Astrocyte (in vitro differentiated cells and primary cell): ENCODE data around the gene RPL10. TPM values are rescaled to one million over a fixed set of nuclear protein-coding genes. Genes with fewer than 3 reads are reported as not detected.

Experiments
- DNase-seq: peaks from one replicate; pipeline ENCODE4 v3.0.0-alpha.2; 2010; ENCODE audit warnings: low read depth
- FAIRE-seq: peaks from 2 replicates; lab custom pipeline; 2011; peaks lifted over from hg19 to GRCh38; lab: Jason Lieb, UNC
- H2AFZ ChIP-seq: 2 replicates; pipeline ENCODE4 v1.6.0; 2012; ENCODE audit warnings: low read depth, low read length, inconsistent platforms
- H3K27ac ChIP-seq: 2 replicates; pipeline ENCODE4 v1.5.1; 2011; ENCODE audit warnings: low read depth, low read length, inconsistent platforms
- H3K27me3 ChIP-seq: 2 replicates; pipeline ENCODE4 v1.6.0; 2011; ENCODE audit warnings: low read length, inconsistent platforms; ENCODE audit not compliant: insufficient read depth
- H3K36me3 ChIP-seq: 2 replicates; pipeline ENCODE4 v1.5.1; 2011; ENCODE audit warnings: low read length, inconsistent platforms; ENCODE audit not compliant: insufficient read depth
- H3K4me1 ChIP-seq: 2 replicates; pipeline ENCODE4 v1.5.1; 2011; ENCODE audit warnings: low read length, inconsistent platforms; ENCODE audit not compliant: insufficient read depth
- H3K4me2 ChIP-seq: 2 replicates; pipeline ENCODE4 v1.6.0; 2012; ENCODE audit warnings: low read length, inconsistent platforms
- H3K4me3 ChIP-seq: 2 replicates; pipeline ENCODE4 v1.5.1; 2011; ENCODE audit warnings: low read depth, mild to moderate bottlenecking, low read length, inconsistent platforms; ENCODE audit not compliant: insufficient read depth
- H3K79me2 ChIP-seq: 2 replicates; pipeline ENCODE4 v1.6.0; 2012; ENCODE audit warnings: mild to moderate bottlenecking, low read length, inconsistent platforms; ENCODE audit not compliant: insufficient read depth
- H3K9ac ChIP-seq: 2 replicates; pipeline ENCODE4 v1.6.0; 2012; ENCODE audit warnings: mild to moderate bottlenecking, low read length, inconsistent platforms
- H3K9me3 ChIP-seq: 2 replicates; pipeline ENCODE4 v1.5.1; 2012; ENCODE audit warnings: low read depth, mild to moderate bottlenecking, low read length, inconsistent platforms; ENCODE audit not compliant: insufficient read depth
- H4K20me1 ChIP-seq: 2 replicates; pipeline ENCODE4 v1.6.0; 2012; ENCODE audit warnings: low read length, inconsistent platforms; ENCODE audit not compliant: insufficient read depth
- H3K27ac Mint-ChIP-seq: one replicate; pipeline ENCODE4 v1.8.0; 2021; ENCODE audit warnings: mild to moderate bottlenecking, mixed read lengths; ENCODE audit not compliant: unreplicated experiment
- H3K27me3 Mint-ChIP-seq: one replicate; pipeline ENCODE4 v1.8.0; 2021; ENCODE audit warnings: low read depth, mixed read lengths; ENCODE audit not compliant: unreplicated experiment
- H3K36me3 Mint-ChIP-seq: one replicate; pipeline ENCODE4 v1.8.0; 2021; ENCODE audit warnings: low read depth, mixed read lengths; ENCODE audit not compliant: unreplicated experiment
- H3K4me1 Mint-ChIP-seq: one replicate; pipeline ENCODE4 v1.8.0; 2021; ENCODE audit warnings: low read depth, mixed read lengths; ENCODE audit not compliant: unreplicated experiment
- H3K4me3 Mint-ChIP-seq: one replicate; pipeline ENCODE4 v1.8.0; 2021; ENCODE audit warnings: mild to moderate bottlenecking, moderate library complexity, mixed read lengths; ENCODE audit not compliant: unreplicated experiment
- H3K9me3 Mint-ChIP-seq: one replicate; pipeline ENCODE4 v1.8.0; 2021; ENCODE audit warnings: mild to moderate bottlenecking, mixed read lengths; ENCODE audit not compliant: unreplicated experiment
- CTCF ChIP-seq: IDR thresholded peaks from 2 replicates; pipeline ENCODE4 v1.5.1; 2011; ENCODE audit warnings: low read depth, mild to moderate bottlenecking, inconsistent platforms, low read length, moderate library complexity; ENCODE audit not compliant: insufficient read depth
- EZH2 ChIP-seq: IDR thresholded peaks from 2 replicates; pipeline ENCODE4 v1.6.1; 2012; ENCODE audit warnings: mild to moderate bottlenecking, low read length, inconsistent platforms; ENCODE audit not compliant: insufficient read depth
- total RNA-seq: library from RNA; stranded (reverse); gene quantifications from 2 replicates; pipeline ENCODE4 v1.2.1, GENCODE V29; 2021

RPL10 gene
- total RNA-seq, 1 donor from 2014 or later, result 1,967 TPM

- Histone ChIP-seq H3K27me3 (no peaks in the 10 kb centered on the region), H3K4me1 (peaks cover 13% of the 10 kb centered on the region), H3K4me2 (peak overlapping the region; percentile 82), H3K9me3 (no peaks in the 10 kb centered on the region), H3K27ac (peak overlapping the region; percentile 26), H3K9ac (peak overlapping the region; percentile 65), H4K20me1 (peaks cover 16% of the 10 kb centered on the region), H2AFZ (no peak overlapping the region), H3K4me3 (peak overlapping the region; percentile 28), H3K79me2 (peaks cover 65% of the 10 kb centered on the region), H3K36me3 (peaks cover under 1% of the 10 kb centered on the region)
- no peak overlapping the region for H3K27ac Mint-ChIP-seq
- TF ChIP-seq EZH2 (no peak), CTCF (no peak)
- FAIRE-seq (no peak), DNase-seq (no peak)
- H3K9me3 Mint-ChIP-seq, result no peaks in the 10 kb centered on the region
- peaks cover under 1% of the 10 kb centered on the region for H3K36me3 Mint-ChIP-seq
- peaks cover 4% of the 10 kb centered on the region for H3K4me1 Mint-ChIP-seq
- H3K27me3 Mint-ChIP-seq, result no peaks in the 10 kb centered on the region
- H3K4me3 Mint-ChIP-seq, result peak overlapping the region; percentile 75
Observed at GRCh38 chrX:154375156-154375504, 23.0 kb upstream of the RPL10 start.

GRCh38 chrX:154376774-154377173 lies 21.4 kb upstream of the RPL10 start:
- H3K27ac Mint-ChIP-seq, result no peak overlapping the region
- TF ChIP-seq EZH2 (no peak), CTCF (no peak)
- H3K27me3 ChIP-seq, result no peaks in the 10 kb centered on the region
- H3K4me3 ChIP-seq, result no peak overlapping the region
- H3K4me1 Mint-ChIP-seq, result peaks cover 4% of the 10 kb centered on the region
- no peaks in the 10 kb centered on the region for H3K36me3 ChIP-seq
- H3K4me1 ChIP-seq, result peaks cover 20% of the 10 kb centered on the region
- no peak overlapping the region for H3K27ac ChIP-seq
- H3K4me2 ChIP-seq, result no peak overlapping the region
- no peaks in the 10 kb centered on the region for H3K27me3 Mint-ChIP-seq
- H3K9me3 ChIP-seq, result no peaks in the 10 kb centered on the region
- H3K4me3 Mint-ChIP-seq, result peak overlapping the region; percentile 34
- H3K36me3 Mint-ChIP-seq, result no peaks in the 10 kb centered on the region
- H2AFZ ChIP-seq, result no peak overlapping the region
- H3K9ac ChIP-seq, result no peak overlapping the region
- FAIRE-seq, result no peak
- peaks cover 60% of the 10 kb centered on the region for H3K79me2 ChIP-seq
- no peaks in the 10 kb centered on the region for H3K9me3 Mint-ChIP-seq
- peaks cover 24% of the 10 kb centered on the region for H4K20me1 ChIP-seq
- DNase-seq, result no peak

- H3K27ac ChIP-seq, result peak overlapping the region; percentile 80
Observed at GRCh38 chrX:154378059-154378798, 19.9 kb upstream of the RPL10 start.

More at GRCh38 chrX:154378059-154378798, 19.9 kb upstream of the RPL10 start:
- peaks cover 25% of the 10 kb centered on the region for H4K20me1 ChIP-seq
- peak overlapping the region; percentile 47 for H2AFZ ChIP-seq
- peak overlapping the region; percentile 82 for H3K4me2 ChIP-seq
- H3K36me3 Mint-ChIP-seq, result no peaks in the 10 kb centered on the region
- H3K9ac ChIP-seq, result peak overlapping the region; percentile 84
- peaks cover 16% of the 10 kb centered on the region for H3K4me1 ChIP-seq
- H3K36me3 ChIP-seq, result no peaks in the 10 kb centered on the region
- no peak for TF ChIP-seq EZH2
- TF ChIP-seq CTCF, result no peak
- peak overlapping the region; percentile 54 for H3K4me3 Mint-ChIP-seq
- peak; percentile 78 for FAIRE-seq
- no peaks in the 10 kb centered on the region for H3K27me3 ChIP-seq
- H3K27me3 Mint-ChIP-seq, result no peaks in the 10 kb centered on the region
- H3K9me3 Mint-ChIP-seq, result no peaks in the 10 kb centered on the region
- peaks cover 45% of the 10 kb centered on the region for H3K79me2 ChIP-seq
- H3K4me3 ChIP-seq, result peak overlapping the region; percentile 39
- H3K27ac Mint-ChIP-seq, result no peak overlapping the region
- H3K9me3 ChIP-seq, result no peaks in the 10 kb centered on the region
- H3K4me1 Mint-ChIP-seq, result peaks cover 4% of the 10 kb centered on the region
- no peak for DNase-seq
